CD1c-positive myeloid dendritic cell (primary cell): ENCODE results near the gene CNN2.
A peak's percentile ranks its signal among the peaks of the same experiment; 100 is the strongest.

Source experiments
- DNase-seq: peaks from one replicate; pipeline ENCODE4 v3.0.0-alpha.2; 2016; ENCODE audit errors: extremely low spot score

Gene CNN2

DNA sequence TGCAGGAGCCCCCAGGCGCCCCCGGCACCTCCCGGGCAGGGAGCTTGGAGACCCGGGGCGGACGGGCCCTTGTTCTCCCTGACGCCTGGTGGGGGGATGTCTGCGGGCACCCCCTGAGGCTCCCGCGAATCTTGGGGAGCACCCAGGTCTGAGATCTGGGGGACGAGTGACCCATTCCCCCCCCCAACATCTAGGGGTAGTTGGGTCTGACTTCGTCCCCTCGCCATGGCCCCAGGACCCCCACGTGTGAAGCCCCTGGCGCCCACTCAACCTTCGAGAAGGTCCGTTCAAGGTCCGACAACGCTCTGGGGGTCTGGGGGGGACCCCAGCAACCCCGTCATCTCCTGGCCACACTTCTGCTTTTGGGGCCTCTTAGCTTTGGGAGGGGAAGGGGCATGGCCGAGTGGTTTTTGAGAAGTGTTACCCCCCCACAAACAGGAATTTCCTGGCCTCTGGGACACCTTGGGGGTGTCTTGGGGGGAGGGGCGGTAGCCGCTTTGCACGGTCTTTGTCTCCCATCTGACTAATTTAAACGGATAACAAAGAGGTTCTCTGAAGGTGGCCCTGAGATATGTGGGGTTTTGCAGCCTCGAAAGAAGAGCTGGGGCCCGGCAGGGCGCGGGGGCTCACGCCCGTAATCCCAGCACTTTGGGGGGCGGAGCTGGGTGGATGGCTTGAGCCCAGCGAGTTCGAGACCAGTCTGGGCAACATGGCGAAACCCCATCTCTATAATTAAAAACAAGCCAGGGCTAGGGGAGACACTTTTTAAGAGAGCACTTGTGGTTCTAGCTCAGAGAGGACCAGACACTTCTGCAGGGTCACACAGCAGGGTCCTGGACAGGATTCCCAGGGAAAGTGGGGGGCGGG lies 608 bp downstream of the CNN2 start:
- DNase-seq = peak; percentile 54

GRCh38 chr19:1027650-1028061 lies 1.2 kb downstream of the CNN2 start:
- no peak for DNase-seq

GRCh38 chr19:1028062-1028926 lies 1.9 kb downstream of the CNN2 start:
- peak; percentile 59 for DNase-seq

DNA sequence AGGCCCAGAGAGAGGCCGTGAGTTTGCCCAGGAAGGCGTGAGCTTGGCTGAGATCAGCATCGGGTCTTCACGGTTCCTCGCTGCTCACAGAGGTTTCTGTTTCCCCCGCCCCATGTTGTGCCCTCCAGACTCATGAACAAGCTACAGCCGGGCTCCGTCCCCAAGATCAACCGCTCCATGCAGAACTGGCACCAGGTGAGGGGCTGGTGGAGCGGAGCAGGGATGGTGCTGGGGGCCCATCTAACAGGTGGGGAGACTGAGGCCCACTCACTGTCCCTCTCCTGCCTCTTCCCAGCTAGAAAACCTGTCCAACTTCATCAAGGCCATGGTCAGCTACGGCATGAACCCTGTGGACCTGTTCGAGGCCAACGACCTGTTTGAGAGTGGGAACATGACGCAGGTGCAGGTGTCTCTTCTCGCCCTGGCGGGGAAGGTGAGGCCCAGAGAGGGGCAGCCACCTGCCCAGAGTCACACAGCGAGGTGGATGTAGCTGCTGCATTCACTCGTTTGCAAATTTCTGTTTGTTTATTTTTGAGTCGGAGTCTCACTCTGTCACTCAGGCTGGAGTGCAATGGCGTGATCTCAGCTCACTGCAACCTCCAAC lies 6.0 kb downstream of the CNN2 start:
- DNase-seq = no peak

DNA sequence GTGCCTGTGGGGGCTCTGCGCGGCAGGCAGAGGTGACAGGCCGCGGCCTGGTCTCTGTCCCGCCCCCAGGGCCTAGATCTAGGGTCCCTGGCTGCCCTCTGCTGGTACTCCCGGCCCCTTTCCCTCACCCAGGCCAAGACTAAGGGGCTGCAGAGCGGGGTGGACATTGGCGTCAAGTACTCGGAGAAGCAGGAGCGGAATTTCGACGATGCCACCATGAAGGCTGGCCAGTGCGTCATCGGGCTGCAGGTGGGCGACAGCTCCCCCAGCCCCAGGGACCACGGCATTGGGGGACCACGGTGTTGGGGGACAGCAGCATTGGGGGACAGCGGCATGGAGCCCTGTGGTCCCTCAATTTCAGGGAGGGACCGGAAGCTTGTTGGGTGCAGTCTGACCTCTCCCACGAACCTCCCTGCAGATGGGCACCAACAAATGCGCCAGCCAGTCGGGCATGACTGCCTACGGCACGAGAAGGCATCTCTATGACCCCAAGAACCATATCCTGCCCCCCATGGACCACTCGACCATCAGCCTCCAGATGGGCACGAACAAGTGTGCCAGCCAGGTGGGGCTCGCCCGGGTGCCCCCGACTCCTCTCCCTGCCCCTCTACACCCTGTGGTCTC lies 9.7 kb downstream of the CNN2 start:
- DNase-seq = no peak

- DNase-seq = no peak
Measured at GRCh38 chr19:1037621-1038064, 11.2 kb downstream of the CNN2 start.

DNA sequence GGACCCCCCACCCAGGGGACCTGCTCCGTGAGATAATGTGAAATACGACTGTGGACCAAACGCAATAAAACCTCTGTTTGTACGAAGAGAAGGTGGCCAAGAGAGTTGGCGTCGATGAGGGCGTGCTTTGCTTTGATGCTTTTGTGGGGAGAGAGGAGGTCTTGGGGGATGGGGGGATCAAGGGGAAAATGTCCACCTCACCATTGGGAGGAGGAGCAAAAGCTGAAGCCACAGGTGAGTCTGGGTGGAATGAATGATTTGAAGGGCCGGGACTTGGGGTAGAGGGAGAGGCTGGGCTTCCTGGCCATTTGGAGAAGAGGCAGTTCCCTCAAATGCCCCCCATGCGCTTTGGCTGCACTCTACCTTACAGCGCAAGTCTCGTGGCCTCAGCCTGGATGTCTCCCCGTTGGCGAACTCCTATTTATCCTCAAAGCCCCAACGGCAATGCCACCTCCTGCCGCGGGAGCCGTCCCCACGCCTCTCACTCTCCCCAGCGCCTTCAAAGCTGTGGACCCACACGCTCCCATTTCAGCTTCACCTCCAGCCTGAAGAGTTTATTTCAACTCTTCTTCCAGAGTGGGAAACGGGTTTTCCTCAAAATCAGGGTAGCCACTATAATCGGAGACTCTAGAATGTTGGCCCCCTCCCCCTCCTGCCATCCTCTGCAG lies 12.7 kb downstream of the CNN2 start:
- DNase-seq = no peak

GRCh38 chr19:1039646-1040475 lies 13.5 kb downstream of the CNN2 start, which contains the start of gene ABCA7:
TSS of gene ABCA7 (plus strand) at chr19:1040107. CDS start at chr19:1041362, 1,255 bp downstream.
- peak; percentile 98 for DNase-seq

DNA sequence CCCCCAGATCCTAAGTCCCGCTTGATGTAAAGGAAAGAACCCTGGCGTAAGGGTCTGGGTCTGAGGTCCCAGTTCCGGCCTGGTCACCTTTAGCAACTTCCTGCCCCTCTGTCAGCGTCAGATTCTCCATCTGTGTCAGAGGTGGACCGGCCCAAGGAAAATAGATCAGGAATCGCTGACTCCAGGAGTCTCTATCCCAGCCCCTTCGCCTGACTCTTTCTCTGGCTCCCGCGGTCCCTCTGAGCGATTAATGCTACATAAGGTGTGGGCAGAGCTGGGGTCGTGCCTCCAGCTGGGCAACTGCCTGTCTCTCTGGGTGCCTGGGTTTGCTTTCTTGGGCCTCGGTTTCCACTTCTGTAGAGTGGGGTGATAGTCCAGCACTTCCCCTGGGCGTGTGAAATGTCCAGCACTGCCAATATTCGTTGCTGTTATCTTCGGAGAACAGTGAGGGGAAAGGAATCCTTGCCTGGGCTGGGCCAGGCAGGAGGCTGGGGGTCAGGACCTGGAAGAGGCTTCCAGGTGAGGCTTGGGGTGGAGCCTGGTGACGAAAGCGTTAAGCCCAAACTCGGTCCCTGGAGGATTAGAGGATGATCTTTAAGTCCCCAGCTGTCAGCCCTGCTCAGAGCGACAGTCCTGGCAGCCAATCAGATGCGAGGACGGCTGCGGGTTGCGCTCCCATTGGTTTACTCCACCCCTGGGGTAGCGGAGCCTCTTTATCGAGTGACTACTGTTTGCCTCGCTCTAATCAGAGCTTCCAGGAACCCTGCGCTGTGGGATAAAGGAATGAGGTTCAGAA lies 14.3 kb downstream of the CNN2 start:
- peak; percentile 90 for DNase-seq

- DNase-seq = no peak
Measured at GRCh38 chr19:1041272-1041834, 14.9 kb downstream of the CNN2 start.

GRCh38 chr19:1041835-1042685 lies 15.7 kb downstream of the CNN2 start:
- DNase-seq = no peak

- no peak for DNase-seq
Measured at GRCh38 chr19:1042689-1043511, 16.5 kb downstream of the CNN2 start.

- peak; percentile 54 for DNase-seq
Measured at GRCh38 chr19:1045247-1045603, 18.8 kb downstream of the CNN2 start.

- DNase-seq = no peak
Measured at GRCh38 chr19:1046117-1046626, 19.8 kb downstream of the CNN2 start.

- DNase-seq = no peak
Measured at GRCh38 chr19:1046836-1047695, 20.7 kb downstream of the CNN2 start.

GRCh38 chr19:1047696-1048147 lies 21.3 kb downstream of the CNN2 start:
- DNase-seq = no peak
